Keratinocyte (primary cell): ENCODE measurements around the gene CSMD2.

Experiments
- CTCF ChIP-seq, 3 experiments: IDR thresholded peaks in 1 of 3; conservative IDR thresholded peaks in 1 of 3; optimal IDR thresholded peaks in 1 of 3; 2 replicates in 2 of 3; 3 replicates in 1 of 3; pipeline versions ENCODE3 to v1.5.1; 2011; ENCODE audit warnings: low read length in 3 of 3, mild to moderate bottlenecking in 3 of 3, moderate library complexity in 2 of 3, control low read depth in 1 of 3, inconsistent platforms in 1 of 3; ENCODE audit not compliant: insufficient read depth in 2 of 3; ENCODE audit errors: extremely low read depth in 1 of 3
- EZH2 ChIP-seq: IDR thresholded peaks from one replicate; pipeline ENCODE4 v1.6.1; 2012; ENCODE audit warnings: inconsistent platforms, mild to moderate bottlenecking, low read length, moderate library complexity

- TF ChIP-seq CTCF (optimal IDR thresholded peaks at IDR 0.05 in 1 of 3, IDR thresholded peaks at IDR 0.05 in 1 of 3, conservative IDR thresholded peaks at IDR 0.05 in 1 of 3; ENCODE audit: extremely low read depth in 1 of 3, insufficient read depth in 2 of 3, low read length in 3 of 3) (no peak), EZH2 (no peak)
These were observed 421.6 kb downstream of the CSMD2 start for GRCh38 chr1:33743221-33743998.
